HCT116 (cell line): ENCODE measurements around the gene ETV4.

Experiments
- EGR1 ChIP-seq: IDR thresholded peaks from 2 replicates; pipeline ENCODE4 v1.6.1; 2012; ENCODE audit warnings: low read depth
- ELF1 ChIP-seq: IDR thresholded peaks from 2 replicates; pipeline ENCODE4 v1.6.1; 2012; ENCODE audit warnings: low read depth, borderline replicate concordance
- EZH2 ChIP-seq: fragments of 200-600 bp; sonication (generic); IDR thresholded peaks from 2 replicates; pipeline ENCODE4 v1.6.1; 2017; ENCODE audit warnings: antibody characterized with exemption, mixed run types
- EZH2phosphoT487 ChIP-seq: fragments of 200-600 bp; IDR thresholded peaks from 2 replicates; pipeline ENCODE4 v1.6.1; 2018; ENCODE audit warnings: antibody characterized with exemption, borderline replicate concordance
- POLR2A ChIP-seq: IDR thresholded peaks from 2 replicates; pipeline ENCODE4 v1.7.0; 2011; ENCODE audit warnings: borderline replicate concordance; ENCODE audit not compliant: insufficient read depth, insufficient read length; ENCODE audit errors: extremely low read depth
- POLR2AphosphoS5 ChIP-seq: IDR thresholded peaks from 2 replicates; pipeline ENCODE4 v1.6.1; 2011; ENCODE audit warnings: mild to moderate bottlenecking, low read depth, low read length, moderate library complexity
- SIN3A ChIP-seq: IDR thresholded peaks from 2 replicates; pipeline ENCODE4 v1.6.1; 2012; ENCODE audit warnings: low read depth
- SP1 ChIP-seq: IDR thresholded peaks from 2 replicates; pipeline ENCODE4 v1.6.1; 2012; ENCODE audit warnings: low read depth
- YY1 ChIP-seq: IDR thresholded peaks from 2 replicates; pipeline ENCODE4 v1.6.1; 2011; ENCODE audit warnings: low read length, low read depth, moderate library complexity, mild to moderate bottlenecking; ENCODE audit not compliant: insufficient replicate concordance; ENCODE audit errors: extremely low read depth
- ZFX ChIP-seq: fragments of 450-650 bp; IDR thresholded peaks from 2 replicates; pipeline ENCODE4 v1.6.1; 2017
- TF ChIP-seq, protein P1 (sequence below), 3 experiments: fragments of 200-600 bp in 1 of 3; sonication (generic) in 1 of 3; IDR thresholded peaks in 2 of 3; conservative IDR thresholded peaks in 1 of 3; 2 replicates each; pipeline ENCODE4 v1.5.1; 2012 to 2017; ENCODE audit warnings: low read depth in 2 of 3, low read length in 2 of 3, antibody characterized with exemption in 1 of 3, borderline replicate concordance in 1 of 3, control low read depth in 1 of 3, mild to moderate bottlenecking in 1 of 3, mixed read lengths in 1 of 3, mixed run types in 1 of 3, moderate library complexity in 1 of 3; ENCODE audit not compliant: insufficient read depth in 1 of 3
- TF ChIP-seq, protein P2 (sequence below): IDR thresholded peaks from 2 replicates; pipeline ENCODE4 v1.6.1; 2012
- TF ChIP-seq, protein P3 (sequence below): IDR thresholded peaks from 2 replicates; pipeline ENCODE4 v1.6.1; 2011; ENCODE audit warnings: mild to moderate bottlenecking, low read length, moderate library complexity; ENCODE audit not compliant: insufficient replicate concordance; ENCODE audit errors: extremely low read depth

DNA sequence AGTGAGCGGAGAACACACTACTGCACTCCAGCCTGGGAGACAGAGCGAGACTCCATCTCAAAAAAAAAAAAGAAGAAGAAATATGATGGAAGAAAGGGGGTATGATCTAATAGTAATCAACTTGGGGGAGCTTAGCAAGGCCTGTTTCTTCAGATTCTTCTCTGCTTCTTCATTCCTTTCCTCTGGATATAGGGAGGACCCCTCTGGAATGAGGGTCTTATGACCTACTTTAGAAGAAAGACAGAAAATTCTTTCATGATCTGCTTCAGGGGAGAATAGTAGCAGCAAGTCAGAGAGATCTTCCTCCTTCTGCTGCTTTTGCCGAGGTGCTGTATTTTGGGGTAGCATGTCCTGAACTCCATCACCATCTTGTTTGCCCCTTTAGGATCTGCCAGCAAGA lies 44.9 kb upstream of the ETV4 start:
- TF ChIP-seq, protein P1, sequence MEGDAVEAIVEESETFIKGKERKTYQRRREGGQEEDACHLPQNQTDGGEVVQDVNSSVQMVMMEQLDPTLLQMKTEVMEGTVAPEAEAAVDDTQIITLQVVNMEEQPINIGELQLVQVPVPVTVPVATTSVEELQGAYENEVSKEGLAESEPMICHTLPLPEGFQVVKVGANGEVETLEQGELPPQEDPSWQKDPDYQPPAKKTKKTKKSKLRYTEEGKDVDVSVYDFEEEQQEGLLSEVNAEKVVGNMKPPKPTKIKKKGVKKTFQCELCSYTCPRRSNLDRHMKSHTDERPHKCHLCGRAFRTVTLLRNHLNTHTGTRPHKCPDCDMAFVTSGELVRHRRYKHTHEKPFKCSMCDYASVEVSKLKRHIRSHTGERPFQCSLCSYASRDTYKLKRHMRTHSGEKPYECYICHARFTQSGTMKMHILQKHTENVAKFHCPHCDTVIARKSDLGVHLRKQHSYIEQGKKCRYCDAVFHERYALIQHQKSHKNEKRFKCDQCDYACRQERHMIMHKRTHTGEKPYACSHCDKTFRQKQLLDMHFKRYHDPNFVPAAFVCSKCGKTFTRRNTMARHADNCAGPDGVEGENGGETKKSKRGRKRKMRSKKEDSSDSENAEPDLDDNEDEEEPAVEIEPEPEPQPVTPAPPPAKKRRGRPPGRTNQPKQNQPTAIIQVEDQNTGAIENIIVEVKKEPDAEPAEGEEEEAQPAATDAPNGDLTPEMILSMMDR (IDR thresholded peaks at IDR 0.05 in 2 of 3, conservative IDR thresholded peaks at IDR 0.05 in 1 of 3; ENCODE audit: borderline replicate concordance in 1 of 3, insufficient read depth in 1 of 3, low read depth in 2 of 3, low read length in 2 of 3): no peak
- TF ChIP-seq POLR2AphosphoS5 (no peak), EZH2 (no peak), POLR2A (no peak), EZH2phosphoT487 (no peak), ELF1 (no peak), SP1 (no peak), ZFX (no peak), EGR1 (no peak), SIN3A (no peak), YY1 (no peak)
- TF ChIP-seq, protein P2, sequence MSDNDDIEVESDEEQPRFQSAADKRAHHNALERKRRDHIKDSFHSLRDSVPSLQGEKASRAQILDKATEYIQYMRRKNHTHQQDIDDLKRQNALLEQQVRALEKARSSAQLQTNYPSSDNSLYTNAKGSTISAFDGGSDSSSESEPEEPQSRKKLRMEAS: no peak
- TF ChIP-seq, protein P3, sequence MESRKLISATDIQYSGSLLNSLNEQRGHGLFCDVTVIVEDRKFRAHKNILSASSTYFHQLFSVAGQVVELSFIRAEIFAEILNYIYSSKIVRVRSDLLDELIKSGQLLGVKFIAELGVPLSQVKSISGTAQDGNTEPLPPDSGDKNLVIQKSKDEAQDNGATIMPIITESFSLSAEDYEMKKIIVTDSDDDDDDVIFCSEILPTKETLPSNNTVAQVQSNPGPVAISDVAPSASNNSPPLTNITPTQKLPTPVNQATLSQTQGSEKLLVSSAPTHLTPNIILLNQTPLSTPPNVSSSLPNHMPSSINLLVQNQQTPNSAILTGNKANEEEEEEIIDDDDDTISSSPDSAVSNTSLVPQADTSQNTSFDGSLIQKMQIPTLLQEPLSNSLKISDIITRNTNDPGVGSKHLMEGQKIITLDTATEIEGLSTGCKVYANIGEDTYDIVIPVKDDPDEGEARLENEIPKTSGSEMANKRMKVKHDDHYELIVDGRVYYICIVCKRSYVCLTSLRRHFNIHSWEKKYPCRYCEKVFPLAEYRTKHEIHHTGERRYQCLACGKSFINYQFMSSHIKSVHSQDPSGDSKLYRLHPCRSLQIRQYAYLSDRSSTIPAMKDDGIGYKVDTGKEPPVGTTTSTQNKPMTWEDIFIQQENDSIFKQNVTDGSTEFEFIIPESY: no peak
